KBM-7 (cell line): ENCODE measurements around the gene TRIM9.

Experiments
- DNase-seq: peaks from one replicate; pipeline ENCODE4 v3.0.0-alpha.2; 2015
- in situ Hi-C: fragments of 300-500 bp; cut with MboI; formaldehyde crosslinking; loops from 2 replicates; pipeline ENCODE4 v1.14.3; 2020; ENCODE audit warnings: low sequenced_read_pairs, low pct_unique_long_range_greater_than_20kb, mixed read lengths

Gene TRIM9

DNA sequence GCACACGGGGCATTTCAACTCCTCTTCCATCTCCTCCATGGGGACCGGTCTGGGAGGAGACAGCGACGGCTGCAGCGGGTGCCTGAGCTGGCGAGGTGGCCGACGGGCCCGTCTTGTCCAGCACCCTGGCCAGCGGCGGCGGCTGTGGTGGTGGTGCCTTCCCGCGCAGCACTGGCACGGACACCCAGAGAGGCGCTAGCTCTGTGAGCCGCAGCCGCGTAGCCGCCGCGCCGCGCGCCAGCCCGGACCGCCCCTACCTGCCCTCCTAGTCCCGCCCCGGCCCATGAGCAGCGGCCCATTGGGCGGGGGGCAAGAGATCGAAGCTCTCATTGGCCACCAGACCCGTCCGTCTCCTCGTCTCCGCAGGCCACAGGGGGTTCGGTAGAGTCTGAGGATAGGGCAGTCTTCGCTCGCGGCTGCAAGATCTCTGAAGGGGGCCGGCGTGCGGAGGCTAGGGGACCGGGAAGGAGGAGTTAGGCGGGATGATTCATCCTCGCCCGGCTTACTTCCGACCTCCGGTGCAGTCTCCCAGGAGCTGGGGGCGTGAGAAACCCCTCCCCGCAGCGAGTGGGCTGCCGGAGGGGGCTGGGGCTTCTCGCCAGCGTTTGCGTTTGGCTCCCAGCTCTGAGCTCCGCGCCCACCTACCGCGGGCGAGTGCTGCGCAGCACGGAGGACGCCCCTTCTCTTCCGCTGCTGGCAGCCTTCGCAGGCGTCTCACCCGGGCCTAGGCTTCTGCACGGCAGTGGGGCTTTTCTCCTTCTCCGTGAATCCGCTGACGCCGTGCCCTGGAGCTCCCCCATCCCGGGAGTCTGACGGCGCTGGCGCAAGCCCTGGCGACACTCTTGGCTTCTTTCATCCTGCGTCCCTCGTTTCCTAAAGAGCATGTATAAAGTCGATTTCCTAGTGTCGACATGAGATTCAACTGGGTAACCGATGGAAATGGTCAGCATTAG lies at the start of gene TRIM9:
Gene TRIM9 (minus strand): TSS at position 205 of the 953 bp plus-strand sequence. CDS start 166 bp downstream, at position 39.
- in situ Hi-C loops: no loop called here

DNA sequence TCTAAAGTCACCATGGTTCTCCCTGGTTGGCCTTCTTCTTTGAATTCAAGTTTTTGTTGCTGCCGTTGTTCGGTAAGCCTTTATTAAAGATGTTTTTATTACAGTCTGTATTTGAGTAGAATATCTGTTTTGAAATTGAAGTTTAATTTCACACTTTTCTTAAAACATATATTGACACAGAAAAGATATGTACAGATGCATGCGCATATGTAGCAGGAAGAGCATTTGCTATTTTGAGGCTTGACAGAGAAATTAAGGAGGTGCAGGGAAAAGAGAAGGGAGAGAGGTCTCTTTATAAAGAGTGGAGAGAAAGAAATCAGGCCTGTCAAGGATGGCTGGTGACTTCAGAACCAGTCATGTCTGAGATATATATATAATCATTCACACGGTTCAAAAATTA lies 46.0 kb upstream of the TRIM9 start:
- no peak for DNase-seq
- in situ Hi-C loops: no loop called here

More for the DNA sequence above, at the start of gene TRIM9:
- DNase-seq: peak; percentile 97

DNA sequence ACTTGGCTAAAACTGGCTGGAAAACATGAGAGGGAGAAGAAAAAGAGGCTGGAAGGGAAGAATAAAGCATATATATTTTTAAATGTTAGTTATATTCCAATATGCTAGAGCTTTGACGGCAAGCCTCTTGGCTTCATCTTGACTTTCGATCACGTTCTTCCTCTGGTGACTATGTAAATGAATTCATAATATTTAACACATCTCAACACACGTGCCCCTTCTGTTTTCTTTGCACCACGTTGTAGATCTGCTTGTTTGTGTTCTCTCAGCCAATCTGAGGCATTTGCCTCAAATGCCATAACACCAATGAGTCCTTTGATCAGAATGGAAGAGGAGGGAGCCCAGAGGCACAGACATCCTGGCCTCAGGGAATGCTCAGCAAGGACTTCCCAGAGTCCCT lies 45.4 kb upstream of the TRIM9 start:
- DNase-seq: no peak
- in situ Hi-C loops: no loop called here

DNA sequence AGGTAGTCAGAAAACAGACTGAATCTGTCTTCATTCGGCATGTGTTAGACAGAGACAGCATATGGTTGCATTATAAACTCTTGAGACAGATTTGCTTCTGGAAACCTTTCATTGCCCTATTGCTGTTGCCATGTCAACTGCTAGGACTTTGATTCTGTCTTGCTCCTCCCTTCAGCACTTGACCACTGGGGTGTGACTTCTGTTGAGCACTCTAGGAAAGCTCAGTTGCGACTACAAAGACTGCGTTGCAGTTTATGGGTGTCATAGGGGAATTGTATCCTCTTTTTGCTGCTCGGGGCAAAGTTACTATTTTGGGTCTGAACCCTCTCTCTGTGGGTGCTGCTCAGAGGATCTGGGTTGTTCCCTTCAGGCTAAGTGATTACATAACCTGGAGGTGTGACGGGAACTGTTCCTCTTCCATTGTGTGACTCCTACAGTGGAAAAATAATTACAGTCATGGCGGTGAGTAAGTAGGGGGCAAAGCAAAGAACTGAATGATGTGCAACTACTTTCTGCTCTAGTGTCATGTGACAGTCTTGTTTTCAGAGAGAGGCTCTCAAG lies 44.3 kb upstream of the TRIM9 start:
- peak; percentile 39 for DNase-seq
- in situ Hi-C loops: no loop called here

DNA sequence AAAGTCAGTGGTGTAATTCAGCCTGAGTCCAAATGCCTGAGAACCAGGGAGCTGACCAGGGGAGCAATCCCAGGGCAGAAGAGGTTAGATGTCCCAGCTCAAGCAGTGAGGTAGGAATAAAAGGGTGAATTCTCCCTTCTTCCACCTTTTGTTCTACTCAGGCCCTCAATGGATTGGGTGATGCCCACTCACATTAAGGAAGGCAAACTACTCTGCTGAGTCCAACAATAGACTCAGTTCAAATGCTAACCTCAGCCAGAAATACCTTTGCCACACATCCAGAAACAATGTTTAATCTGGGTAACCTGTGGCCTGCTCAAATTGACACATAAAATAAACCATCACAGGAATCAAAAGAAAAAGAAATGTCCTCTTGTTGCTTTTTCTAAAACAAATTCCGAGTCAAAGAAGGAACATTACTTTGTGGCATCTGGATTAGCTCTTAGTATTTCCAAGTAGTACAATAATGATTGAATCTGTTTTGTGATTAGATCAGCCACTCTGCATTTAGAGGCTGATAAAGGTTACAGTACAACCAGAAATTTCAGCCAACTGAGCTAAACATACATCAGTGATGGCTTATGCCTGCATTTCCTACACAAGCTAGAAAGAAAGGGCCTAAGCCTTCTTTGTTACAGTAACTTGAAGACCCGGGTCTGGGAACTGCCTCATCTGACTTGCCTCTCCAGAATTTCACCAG lies 43.6 kb upstream of the TRIM9 start:
- DNase-seq: no peak
- in situ Hi-C loops: no loop called here

DNA sequence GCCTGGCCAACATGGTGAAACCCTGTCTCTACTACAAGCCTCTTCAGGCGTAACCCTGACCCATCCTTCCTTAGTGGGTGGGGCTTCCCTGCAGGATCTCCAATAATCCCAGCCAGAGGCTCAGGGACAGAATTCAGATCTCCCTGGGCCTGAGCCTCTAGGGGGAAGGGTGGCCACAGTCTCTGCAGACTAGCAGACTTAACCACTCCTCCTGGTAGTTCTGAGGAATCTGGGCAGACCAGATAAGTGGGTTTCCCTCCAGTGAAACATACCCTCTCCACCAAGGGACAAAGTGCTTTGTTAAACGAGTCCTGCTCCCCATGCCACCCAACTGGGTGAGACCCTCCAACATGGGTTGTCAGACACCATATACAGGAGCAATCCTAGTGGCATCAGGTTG lies 36.6 kb upstream of the TRIM9 start:
- no peak for DNase-seq
- in situ Hi-C loops: no loop called here

DNA sequence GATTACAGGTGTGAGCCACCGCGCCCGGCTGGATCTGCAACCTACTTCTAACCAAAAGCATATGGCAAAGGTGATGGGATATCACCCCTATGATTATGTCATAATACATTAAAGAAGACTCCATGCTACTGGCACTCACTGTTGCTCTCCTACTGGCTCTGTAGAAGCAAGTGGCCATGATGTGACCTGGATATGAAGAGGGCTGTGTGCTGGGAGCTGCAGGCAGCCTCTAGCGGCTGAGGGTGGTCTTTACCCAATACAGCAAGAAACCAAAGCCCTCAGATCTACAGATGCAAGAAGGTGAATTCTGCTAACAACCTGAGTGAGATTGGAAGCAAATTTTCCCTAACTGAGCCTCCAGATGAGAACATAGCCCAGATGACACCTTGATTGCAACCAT lies 34.2 kb upstream of the TRIM9 start:
- DNase-seq: no peak
- in situ Hi-C loops: no loop called here

DNA sequence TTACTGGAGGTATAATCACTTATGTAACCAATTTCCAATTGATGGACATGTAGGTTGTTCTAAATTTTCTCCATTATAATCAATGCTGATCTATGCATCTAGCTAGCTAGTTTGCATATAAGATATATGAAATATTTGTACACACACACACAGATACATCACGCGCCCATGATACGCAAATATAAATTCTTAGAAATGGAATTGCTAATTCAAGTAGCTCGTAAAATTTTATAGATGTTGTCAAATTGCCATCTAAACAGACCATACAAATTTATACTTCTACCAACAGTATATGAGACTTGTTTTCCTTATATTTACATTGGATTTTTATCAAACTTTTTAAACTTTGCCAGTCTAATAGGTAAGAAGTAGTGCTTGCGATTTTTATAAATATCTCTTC lies 29.1 kb upstream of the TRIM9 start:
- no peak for DNase-seq
- in situ Hi-C loops: no loop called here

DNA sequence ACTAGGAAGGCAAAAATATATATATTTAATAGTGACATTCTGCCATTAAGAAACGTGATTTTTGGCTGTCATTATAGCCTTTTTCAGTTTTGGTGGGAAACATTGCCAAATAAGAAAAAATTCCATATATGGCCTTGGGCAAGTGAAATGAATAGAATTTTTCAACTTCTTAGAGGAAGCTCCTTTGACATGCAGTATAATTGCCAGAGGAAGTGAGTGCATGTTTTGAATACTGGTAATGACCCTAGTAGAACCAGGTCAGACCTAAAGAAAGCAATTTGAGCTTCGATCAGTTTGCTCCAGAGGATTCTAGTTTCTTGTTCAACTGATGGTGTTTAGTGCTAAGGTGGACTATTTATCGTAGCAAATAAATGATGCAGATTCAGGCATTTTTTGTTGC lies 26.2 kb upstream of the TRIM9 start:
- in situ Hi-C loops: no loop called here
- DNase-seq: no peak

DNA sequence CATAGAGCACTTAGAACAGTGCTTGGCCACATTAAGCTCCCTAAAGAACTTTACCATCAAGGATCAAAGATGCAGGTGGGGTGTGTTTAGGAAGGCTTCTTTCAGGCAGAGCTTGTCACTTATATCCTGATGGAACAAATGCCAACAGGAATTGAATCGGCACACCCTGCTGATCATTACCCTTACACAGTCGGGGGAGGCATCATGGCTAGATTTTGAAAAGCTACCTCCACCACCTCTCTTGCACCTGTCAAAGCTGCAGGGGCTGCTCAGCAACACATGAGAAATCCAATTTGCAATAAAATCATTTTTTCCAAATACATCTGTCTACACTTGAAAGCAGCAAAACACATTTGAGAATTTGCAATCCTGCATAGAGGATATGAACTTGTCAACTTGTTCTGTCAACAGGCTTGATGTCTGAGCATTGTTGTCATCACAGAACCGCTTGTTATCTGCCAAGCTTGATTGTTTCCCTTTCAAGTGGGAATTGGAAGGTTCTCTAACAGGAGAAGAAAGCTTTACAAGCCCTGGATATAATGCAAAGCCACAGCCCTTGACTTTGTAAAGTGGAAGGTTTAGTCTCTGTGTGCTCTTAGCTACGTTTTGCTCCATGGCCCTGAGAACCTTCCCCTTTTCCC lies 24.6 kb upstream of the TRIM9 start:
- in situ Hi-C loops: no loop called here
- DNase-seq: no peak

DNA sequence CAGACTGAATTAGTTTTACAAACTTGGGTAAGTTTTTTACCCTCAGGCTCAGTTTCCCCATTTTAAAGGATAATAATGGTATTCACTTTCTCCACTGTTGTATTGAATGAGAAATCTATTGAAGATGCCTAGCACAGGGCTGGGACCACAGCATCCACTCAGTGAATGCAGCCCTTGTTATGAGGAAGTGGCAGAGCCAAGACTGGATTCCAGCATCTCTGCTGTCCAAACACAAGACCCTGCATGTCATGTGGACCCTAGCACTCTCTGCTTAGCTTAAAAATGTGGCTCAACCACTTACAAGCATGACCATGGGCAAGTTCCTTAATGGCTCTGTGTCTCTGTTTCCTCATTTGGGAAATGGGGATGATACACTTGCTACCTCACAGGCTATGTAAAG lies 24.1 kb upstream of the TRIM9 start:
- DNase-seq: no peak
- in situ Hi-C loops: no loop called here

DNA sequence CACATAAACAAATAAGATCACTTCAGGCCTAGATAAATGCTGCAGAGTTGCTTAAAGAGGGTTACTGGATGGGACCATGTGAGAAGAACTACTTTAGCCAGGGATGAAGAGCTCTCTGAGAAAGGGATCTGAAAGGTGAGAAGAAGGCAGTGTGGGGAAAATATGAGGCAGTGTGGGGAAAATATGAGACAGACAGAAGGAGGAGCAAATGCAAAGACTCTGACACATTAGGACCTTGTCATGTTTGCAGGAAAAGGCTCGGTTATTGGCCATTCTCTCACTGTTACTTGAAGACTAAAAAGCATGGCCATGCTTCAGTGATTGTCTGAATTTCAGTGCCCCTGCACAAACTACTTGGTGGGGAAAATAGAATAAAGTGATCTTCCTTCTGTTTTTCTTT lies 22.7 kb upstream of the TRIM9 start:
- in situ Hi-C loops: no loop called here
- no peak for DNase-seq

DNA sequence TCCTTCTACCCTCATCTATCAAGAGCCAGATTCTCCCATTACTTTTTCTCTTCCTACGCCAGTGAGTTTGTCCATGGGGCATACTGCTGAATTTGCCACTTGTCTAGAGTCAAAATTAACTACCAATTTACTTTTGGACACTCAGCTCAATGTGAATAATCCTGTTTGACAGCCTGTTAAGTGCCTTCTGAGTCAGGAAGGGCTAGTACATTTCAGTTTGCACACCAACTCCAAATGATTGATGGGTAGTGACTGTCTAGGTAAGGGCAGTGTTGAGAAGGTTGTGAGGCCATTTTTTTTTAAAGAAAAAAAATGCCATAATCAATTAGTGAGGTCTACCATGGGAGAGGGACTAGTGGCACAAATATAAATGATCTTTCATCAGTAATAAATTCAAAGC lies 21.8 kb upstream of the TRIM9 start:
- in situ Hi-C loops: no loop called here
- DNase-seq: no peak

DNA sequence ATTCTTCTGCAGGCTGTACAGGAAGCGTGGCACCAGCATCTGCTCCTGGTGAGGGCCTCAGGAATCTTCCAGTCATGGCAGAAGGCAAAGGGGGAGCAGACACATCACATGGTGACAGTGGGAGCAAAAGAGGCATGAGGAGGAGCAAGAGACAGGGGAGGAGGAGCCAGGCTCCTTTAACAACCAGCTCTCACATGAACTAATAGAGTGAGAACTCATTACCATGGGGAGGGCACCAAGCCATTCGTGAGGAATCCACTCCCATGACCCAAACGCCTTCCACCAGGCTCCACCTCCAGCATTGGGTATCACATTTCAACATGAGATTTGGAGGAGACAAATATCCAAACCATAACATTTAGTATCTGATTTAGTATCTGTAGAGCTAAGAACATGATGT lies 14.7 kb upstream of the TRIM9 start:
- in situ Hi-C loops: no loop called here
- no peak for DNase-seq

DNA sequence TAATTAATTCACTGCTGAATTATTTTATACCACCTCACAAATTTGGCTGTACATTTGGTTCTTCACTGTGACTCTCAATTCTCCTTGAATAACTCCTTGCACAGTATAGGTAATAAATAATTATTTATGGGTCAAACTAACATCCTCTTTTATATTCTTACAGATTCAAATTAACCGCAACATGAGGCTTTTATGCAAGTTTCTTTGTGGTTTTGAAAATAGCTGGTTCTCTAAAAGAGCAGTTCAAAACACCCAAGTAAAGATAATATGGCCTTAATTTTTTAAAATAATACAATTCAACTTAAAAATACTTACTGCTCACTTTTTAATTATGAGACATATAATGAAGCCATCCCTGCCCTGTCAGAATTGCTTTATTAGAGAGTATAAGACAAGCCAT lies 12.9 kb upstream of the TRIM9 start:
- in situ Hi-C loops: no loop called here
- no peak for DNase-seq

DNA sequence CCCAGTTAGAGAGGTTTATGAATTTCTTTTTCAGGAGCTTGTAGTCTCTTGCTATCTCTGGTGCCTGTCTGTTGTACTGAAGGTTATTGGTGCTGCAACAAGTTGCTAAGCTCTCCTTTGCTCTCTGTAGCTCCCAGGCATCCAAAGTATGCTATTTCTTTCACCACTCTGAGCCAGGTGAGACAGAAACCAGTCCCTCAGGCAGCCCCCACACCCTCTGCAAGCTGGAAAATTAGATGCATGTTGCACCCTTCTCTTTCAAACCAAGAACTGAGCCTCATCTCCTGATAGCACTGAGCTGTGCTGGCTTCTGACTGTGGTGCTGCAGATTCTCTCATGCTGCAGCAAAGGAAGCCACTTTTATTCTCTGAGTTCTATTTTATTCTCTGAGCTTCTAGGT lies 9.6 kb upstream of the TRIM9 start:
- in situ Hi-C loops: no loop called here
- no peak for DNase-seq

DNA sequence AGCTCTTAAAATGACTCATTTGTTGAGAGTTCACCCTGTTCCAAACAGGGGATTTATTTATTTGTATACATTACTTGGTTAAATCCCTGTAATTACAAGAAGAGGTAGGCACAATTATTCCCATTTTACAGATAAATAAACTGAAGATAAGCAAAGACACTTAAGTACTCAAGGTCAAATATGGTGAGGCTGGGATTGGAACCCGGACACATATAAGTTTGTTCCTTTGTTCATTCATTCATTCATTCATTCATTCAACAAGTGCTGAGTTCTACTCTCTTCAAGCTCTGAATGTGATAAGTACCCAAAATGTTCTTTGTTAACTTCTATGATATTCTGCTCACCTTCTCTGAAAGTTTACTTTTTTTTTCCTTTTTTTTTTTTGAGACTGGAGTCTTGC lies 2.4 kb upstream of the TRIM9 start:
- DNase-seq: no peak
- in situ Hi-C loops: no loop called here

DNA sequence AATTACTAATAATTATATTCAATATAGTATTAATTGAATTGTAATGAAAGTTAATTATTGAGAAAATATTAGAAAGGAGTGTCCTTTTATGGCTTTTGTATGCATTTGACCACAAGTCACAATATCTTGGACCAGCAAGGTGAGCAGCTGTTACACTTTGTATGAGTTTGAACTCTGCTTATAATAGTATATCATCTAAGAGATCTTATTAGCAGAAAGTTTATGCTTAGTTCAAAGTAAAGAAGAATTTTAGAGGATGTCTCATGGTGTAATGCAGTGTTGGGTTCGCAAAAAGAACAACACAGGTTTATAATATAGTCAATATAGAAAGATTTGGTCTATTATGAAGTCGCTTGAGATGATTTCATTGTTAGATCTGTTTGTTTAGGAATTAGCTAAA lies 2.0 kb upstream of the TRIM9 start:
- no peak for DNase-seq
- in situ Hi-C loops: no loop called here

DNA sequence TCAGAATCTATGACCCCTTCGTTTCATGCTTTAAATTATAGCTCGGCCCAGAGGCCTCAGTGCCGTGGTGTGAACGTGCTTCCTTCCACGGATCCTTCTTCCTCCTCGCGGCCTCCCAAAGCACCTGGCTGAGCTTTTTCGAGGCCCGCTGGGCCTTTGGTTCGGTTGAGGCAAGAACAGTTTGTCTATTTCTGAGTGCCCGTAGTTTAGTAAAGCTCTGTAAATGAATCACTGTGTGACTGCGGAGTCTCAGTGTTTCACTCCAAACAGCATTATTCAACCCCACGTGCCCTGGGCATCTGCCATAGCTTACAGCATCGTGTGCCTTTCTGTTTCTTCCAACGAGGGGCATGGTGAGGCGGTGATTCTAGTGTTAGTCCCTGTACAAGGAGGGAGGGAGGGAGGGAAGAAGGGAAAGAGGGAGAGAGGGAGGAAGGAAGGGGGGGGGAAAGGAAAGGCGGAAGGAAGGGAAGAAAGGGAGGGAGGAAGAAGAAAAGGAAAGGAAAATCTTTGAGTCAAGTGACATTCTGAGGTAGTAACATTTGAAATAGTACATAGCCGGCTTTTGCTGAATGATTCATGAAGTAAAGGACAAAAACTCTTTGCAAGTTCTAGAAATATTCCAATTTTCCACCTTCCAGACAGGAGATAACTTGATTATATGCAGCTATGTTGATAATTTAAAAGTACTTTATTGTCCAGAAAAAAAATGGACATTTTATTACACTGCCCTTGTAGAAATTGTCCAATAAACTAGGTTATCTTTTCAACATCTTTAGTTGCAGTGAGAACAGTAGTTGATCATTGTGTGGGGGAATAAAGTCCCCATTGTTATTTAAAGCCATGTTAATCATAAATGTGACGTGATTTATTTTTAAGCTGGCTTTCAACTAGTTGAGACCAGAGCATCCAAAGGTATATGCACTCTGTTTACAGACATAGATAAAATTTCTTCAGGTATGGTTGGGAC lies 1.2 kb upstream of the TRIM9 start:
- DNase-seq: no peak
- in situ Hi-C loops: no loop called here
